ENCODE data around the gene CIP2A.

CIP2A gene

DNA sequence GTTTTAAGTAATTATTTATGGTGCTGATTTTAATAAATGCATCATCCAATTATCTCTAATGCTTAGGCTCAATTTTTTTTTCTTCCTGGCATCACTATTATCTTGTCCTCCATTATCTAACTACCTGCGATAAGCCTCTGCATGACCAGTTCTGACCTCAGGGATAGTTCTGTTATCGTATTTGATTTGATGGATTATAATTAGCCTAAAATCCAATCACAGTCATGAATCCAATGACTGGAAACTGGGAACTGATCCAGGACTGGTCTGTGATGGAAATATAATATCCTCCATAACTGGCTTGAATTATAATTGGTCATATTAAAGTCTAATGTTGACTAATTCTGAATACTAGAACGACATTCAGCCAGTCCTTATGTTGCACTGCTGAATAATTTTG lies 80.0 kb downstream of the CIP2A start:
- DNase-seq, result no peak

DNA sequence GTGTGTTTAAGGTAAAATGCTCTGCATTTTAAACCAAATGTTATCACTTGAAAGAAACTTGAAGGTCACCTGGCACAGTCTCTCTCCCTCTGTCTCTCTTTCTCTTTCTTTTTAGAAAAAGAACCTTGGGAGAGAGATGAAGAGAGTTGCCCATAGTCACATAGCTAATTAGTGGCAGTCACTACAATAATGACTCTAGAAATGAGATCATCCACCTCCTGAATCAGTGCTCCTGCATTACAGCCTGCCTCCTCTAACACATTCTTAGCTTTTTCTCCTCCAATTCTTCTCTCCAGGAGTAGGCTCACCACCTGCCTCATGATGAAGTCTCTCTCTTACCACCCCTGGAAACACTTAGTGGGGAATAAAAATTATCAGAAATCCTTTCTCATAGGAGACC lies 81.3 kb downstream of the CIP2A start:
- no peak for DNase-seq

DNA sequence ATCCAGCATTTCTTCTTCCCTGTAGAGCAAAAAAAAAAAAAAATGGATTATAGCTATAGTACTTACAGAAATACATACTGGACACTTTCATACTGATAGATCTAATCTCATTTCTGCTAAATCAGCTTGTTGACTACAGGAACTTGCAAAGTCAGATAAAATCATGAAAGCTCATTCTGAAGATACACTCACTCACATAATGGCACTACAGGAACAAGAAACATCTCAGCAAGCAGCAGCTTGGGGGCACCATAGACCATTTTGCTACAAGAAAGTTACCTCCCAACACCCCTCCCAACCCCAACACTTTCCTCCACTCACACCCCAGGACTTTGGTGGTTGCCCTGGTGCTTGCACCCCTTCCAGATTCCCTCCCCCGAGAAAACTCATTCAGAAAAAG lies 83.4 kb downstream of the CIP2A start:
- DNase-seq, result no peak

DNA sequence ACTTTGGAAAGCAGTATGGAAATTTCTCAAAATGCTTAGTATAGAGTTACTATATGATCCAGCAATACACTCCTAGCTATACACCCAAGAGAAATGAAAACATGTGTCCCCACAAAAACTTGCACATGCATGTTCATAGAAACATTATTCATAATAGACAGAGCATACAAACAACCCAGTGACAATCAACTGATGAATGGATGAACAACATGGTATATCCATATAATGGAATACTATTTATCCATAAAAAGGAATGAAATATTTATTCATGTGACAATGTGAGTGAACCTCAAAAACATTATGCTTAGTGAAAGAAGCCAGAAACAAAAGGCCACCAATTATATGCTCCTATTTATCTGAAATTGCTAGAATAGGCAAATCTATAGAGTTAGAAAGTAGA lies 85.5 kb downstream of the CIP2A start:
- DNase-seq, result no peak

DNA sequence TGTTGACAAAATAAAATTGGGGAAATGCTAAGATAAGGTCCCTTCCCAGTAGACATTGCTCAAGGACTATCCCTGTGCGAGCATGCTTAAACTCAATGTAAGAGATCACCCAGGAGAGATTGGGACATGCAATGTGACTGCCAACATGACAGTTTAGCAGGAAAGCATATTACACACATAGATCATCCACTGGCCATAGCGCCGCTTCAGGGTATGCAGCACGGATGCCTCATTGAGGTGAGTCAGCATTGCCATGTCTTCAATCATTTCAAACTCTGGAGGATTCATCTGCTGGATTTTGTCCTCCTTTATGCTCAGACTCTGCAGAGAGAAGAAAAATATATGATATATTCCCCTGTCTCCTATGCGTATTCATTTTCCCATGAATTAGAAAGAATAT lies 87.7 kb downstream of the CIP2A start:
- no peak for DNase-seq

GRCh38 chr3:108500728-108501127 lies 88.5 kb downstream of the CIP2A start:
- no peak for DNase-seq

All from NCI-H2171 (cell line).